ENCODE results near the gene LAMTOR1.

DNA sequence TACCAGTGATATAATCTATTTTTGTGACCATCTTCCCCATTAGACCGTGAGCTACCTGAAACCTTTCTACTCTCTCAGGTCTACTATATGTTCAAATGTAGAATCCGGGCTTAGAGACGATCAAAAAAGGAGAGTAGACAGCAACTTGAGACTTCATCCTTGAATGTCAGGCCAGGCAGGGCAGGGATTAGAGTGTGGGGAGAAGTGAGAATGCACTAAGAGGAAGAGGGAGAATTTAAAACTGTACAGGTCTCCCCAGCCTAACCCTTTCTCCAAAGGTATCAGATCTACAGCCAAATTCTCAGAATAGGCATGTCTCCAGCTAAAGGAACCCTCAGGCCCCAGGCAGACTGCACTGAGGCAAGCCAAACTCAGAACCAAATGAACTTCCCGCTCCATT, 935 bp downstream of the LAMTOR1 start:
- TF ChIP-seq, protein P1, sequence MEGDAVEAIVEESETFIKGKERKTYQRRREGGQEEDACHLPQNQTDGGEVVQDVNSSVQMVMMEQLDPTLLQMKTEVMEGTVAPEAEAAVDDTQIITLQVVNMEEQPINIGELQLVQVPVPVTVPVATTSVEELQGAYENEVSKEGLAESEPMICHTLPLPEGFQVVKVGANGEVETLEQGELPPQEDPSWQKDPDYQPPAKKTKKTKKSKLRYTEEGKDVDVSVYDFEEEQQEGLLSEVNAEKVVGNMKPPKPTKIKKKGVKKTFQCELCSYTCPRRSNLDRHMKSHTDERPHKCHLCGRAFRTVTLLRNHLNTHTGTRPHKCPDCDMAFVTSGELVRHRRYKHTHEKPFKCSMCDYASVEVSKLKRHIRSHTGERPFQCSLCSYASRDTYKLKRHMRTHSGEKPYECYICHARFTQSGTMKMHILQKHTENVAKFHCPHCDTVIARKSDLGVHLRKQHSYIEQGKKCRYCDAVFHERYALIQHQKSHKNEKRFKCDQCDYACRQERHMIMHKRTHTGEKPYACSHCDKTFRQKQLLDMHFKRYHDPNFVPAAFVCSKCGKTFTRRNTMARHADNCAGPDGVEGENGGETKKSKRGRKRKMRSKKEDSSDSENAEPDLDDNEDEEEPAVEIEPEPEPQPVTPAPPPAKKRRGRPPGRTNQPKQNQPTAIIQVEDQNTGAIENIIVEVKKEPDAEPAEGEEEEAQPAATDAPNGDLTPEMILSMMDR (conservative IDR thresholded peaks at IDR 0.05), result no peak
- TF ChIP-seq EZH2 (IDR thresholded peaks at IDR 0.05; ENCODE audit: low read depth), result no peak
